GM12878 (cell line): ENCODE measurements around the gene NKD1. TPM values are rescaled to one million over a fixed set of nuclear protein-coding genes. Genes with fewer than 3 reads are reported as not detected.

Source experiments
- ATAC-seq: fragments of 200-7000 bp; cut with Tn5 transposase; 3 replicates; pipeline ENCODE4 v1.9.1; 2020; ENCODE audit warnings: mild to moderate bottlenecking, moderate library complexity
- BruUV-seq: library from RNA; stranded (reverse); fragments of 400-500 nt; replicated peaks from 2 replicates; lab custom pipeline; 2021; lab: Mats Ljungman, UMichigan
- CTCF ChIA-PET: fragments of 300-600 bp; sonication (Branson Sonifier 250); formaldehyde crosslinking; extraction: SDS; loops from one replicate; lab custom pipeline; 2021; ENCODE audit warnings: inconsistent platforms; lab: Yijun Ruan, JAX
- POLR2A ChIA-PET: fragments of 350-600 bp; formaldehyde crosslinking; extraction: SDS; loops from one replicate; lab custom pipeline; 2021; ENCODE audit warnings: inconsistent platforms; lab: Charles Lee
- RAD21 ChIA-PET: fragments of 300-600 bp; sonication (Branson Sonifier 250); formaldehyde crosslinking; loops from one replicate; lab custom pipeline; 2023; ENCODE audit warnings: antibody characterized with exemption; ENCODE audit not compliant: unreplicated experiment; lab: Charles Lee
- SMC1A ChIA-PET: fragments of 300-600 bp; sonication (Branson Sonifier 250); formaldehyde crosslinking; loops from one replicate; lab custom pipeline; 2023; ENCODE audit not compliant: unreplicated experiment, uncharacterized antibody; lab: Charles Lee
- DNase-seq: peaks from one replicate; pipeline ENCODE4 v3.0.0-alpha.2; 2011; ENCODE audit warnings: low read depth, low spot score
- FAIRE-seq: peaks from 3 replicates; lab custom pipeline; 2011; peaks lifted over from hg19 to GRCh38; lab: Jason Lieb, UNC
- H2AFZ ChIP-seq: 2 replicates; pipeline ENCODE4 v1.6.0; 2011; ENCODE audit warnings: low read depth, low read length, control low read depth; ENCODE audit not compliant: control insufficient read depth
- H3K27ac ChIP-seq: 2 replicates; pipeline ENCODE4 v1.5.1; 2011; ENCODE audit warnings: control low read depth; ENCODE audit not compliant: control insufficient read depth, insufficient read depth
- H3K27me3 ChIP-seq, 2 experiments: replicated peaks in 1 of 2; 2 replicates each; pipeline versions ENCODE4 v1.6.0 to v1.6.1; 2011; ENCODE audit warnings: low read length in 1 of 2; ENCODE audit not compliant: control insufficient read depth in 2 of 2, insufficient read depth in 2 of 2
- H3K36me3 ChIP-seq, 2 experiments: 2 replicates each; pipeline ENCODE4 v1.5.1; 2011; ENCODE audit warnings: low read length in 1 of 2; ENCODE audit not compliant: control insufficient read depth in 2 of 2, insufficient read depth in 2 of 2
- H3K4me1 ChIP-seq: 2 replicates; pipeline ENCODE4 v1.6.1; 2011; ENCODE audit warnings: mild to moderate bottlenecking, low read length, moderate library complexity, mixed read lengths; ENCODE audit not compliant: control insufficient read depth, insufficient read depth
- H3K4me2 ChIP-seq: 2 replicates; pipeline ENCODE4 v1.6.0; 2011; ENCODE audit warnings: control low read depth; ENCODE audit not compliant: control insufficient read depth, insufficient read depth
- H3K4me3 ChIP-seq: fragments of 200-600 bp; sonication (generic); 2 replicates; pipeline ENCODE4 v1.5.1; 2016
- H3K79me2 ChIP-seq: 2 replicates; pipeline ENCODE4 v1.6.0; 2011; ENCODE audit warnings: low read length; ENCODE audit not compliant: control insufficient read depth, insufficient read depth
- H3K9ac ChIP-seq: 2 replicates; pipeline ENCODE4 v1.8.0; 2011; ENCODE audit warnings: low read length, control low read depth, mixed read lengths; ENCODE audit not compliant: control insufficient read depth, insufficient read depth
- H3K9me3 ChIP-seq: replicated peaks from 3 replicates; pipeline ENCODE4 v1.5.1; 2011; ENCODE audit warnings: mild to moderate bottlenecking, low read length; ENCODE audit not compliant: control insufficient read depth, insufficient read depth
- H4K20me1 ChIP-seq: 2 replicates; pipeline ENCODE4 v1.6.0; 2011; ENCODE audit not compliant: control insufficient read depth, insufficient read depth
- ASH2L ChIP-seq: fragments of 300-600, 200-600 bp; sonication (generic); IDR thresholded peaks from 2 replicates; pipeline ENCODE4 v1.6.1; 2017; ENCODE audit warnings: low read depth, mild to moderate bottlenecking, borderline replicate concordance
- E2F4 ChIP-seq: IDR thresholded peaks from 2 replicates; pipeline ENCODE4 v1.6.1; 2012; ENCODE audit warnings: low read depth, low read length, improper control_type of control experiment
- HCFC1 ChIP-seq: fragments of 150-350 bp; IDR thresholded peaks from 2 replicates; pipeline ENCODE4 v1.6.1; 2014; ENCODE audit warnings: low read length
- JUND ChIP-seq: IDR thresholded peaks from 2 replicates; pipeline ENCODE4 v1.6.1; 2012; ENCODE audit warnings: low read depth, mild to moderate bottlenecking, low read length, improper control_type of control experiment, moderate library complexity
- MXI1 ChIP-seq: fragments of 150-350 bp; IDR thresholded peaks from 2 replicates; pipeline ENCODE4 v1.6.1; 2011; ENCODE audit warnings: low read depth, mild to moderate bottlenecking, inconsistent platforms, low read length, improper control_type of control experiment
- NFYA ChIP-seq: IDR thresholded peaks from 2 replicates; pipeline ENCODE4 v1.6.1; 2011; ENCODE audit warnings: low read depth, mild to moderate bottlenecking, low read length, improper control_type of control experiment, borderline replicate concordance
- SPI1 ChIP-seq: IDR thresholded peaks from 2 replicates; pipeline ENCODE4 v1.6.1; 2011; ENCODE audit warnings: low read depth, mild to moderate bottlenecking, low read length, moderate library complexity, borderline replicate concordance; ENCODE audit not compliant: insufficient read depth
- STAT1 ChIP-seq: fragments of 450-650 bp; conservative IDR thresholded peaks from 2 replicates; pipeline ENCODE4 v1.6.1; 2014; ENCODE audit warnings: antibody characterized with exemption, mild to moderate bottlenecking
- USF2 ChIP-seq: IDR thresholded peaks from 2 replicates; pipeline ENCODE4 v1.6.1; 2011; ENCODE audit warnings: low read depth, low read length, improper control_type of control experiment, borderline replicate concordance
- ZBTB33 ChIP-seq: fragments of 450-650 bp; IDR thresholded peaks from 2 replicates; pipeline ENCODE4 v1.6.1; 2017; ENCODE audit warnings: mild to moderate bottlenecking
- ZZZ3 ChIP-seq: IDR thresholded peaks from 2 replicates; pipeline ENCODE4 v1.6.1; 2011; ENCODE audit warnings: low read depth; ENCODE audit not compliant: control insufficient read depth, insufficient read length
- WGBS: methylation state at CpG from one replicate; pipeline ENCODE4 v1.1.6; 2016; ENCODE audit warnings: low lambda C conversion rate; ENCODE audit not compliant: insufficient replicate concordance, insufficient coverage; ENCODE audit errors: missing lambda C conversion rate; 5-methylcytosine and 5-hydroxymethylcytosine counted together
- in situ Hi-C: fragments of 300-500 bp; cut with MboI; formaldehyde crosslinking; loops from 9 replicates; pipeline ENCODE4 v1.14.3; 2018; ENCODE audit warnings: mixed read lengths
- intact Hi-C: fragments of 100-400 bp; cut with micrococcal nuclease; formaldehyde crosslinking; loops from one replicate; pipeline ENCODE4 v1.14.2; 2022; ENCODE audit not compliant: unreplicated experiment
- polyA plus RNA-seq, 11 experiments: library from polyadenylated mRNA; depleted of rRNA in 4 of 11; unstranded in 6 of 11; stranded (reverse) in 5 of 11; fragments of >200 nt; fragmentation: Nextera tagmentation in 4 of 11; fragmentation: Illumina TruSeq in 1 of 11; extraction: Ambion mirVana in 4 of 11; extraction: Trizol in 1 of 11; gene quantifications; 1 replicate in 1 of 11; 2 replicates in 10 of 11; pipeline versions ENCODE4 v1.2.1 to v1.2.3, GENCODE V29; 2011 to 2016; ENCODE audit warnings: inconsistent platforms in 2 of 11, missing spikeins in 2 of 11, low read depth in 1 of 11
- total RNA-seq, 4 experiments: library from RNA; depleted of rRNA in 3 of 4; stranded (reverse); fragments of >200 nt in 3 of 4; fragmentation: Illumina TruSeq in 1 of 4; extraction: Trizol in 1 of 4; gene quantifications; 2 replicates each; pipeline versions ENCODE4 v1.2.1 to v1.2.3, GENCODE V29; 2013 to 2021

NKD1 gene
- total and polyA plus RNA-seq, 10 of the 15 experiments (the other 5 are each of a cell fraction or from before 2014, with no cell fraction given), result under 0.01 to 0.49 (median 0.04) TPM; not detected in 2

- FAIRE-seq (no peak), DNase-seq (no peak), ATAC-seq (no peak)
- Histone ChIP-seq H3K4me2 (no peak overlapping the region), H3K27ac (no peak overlapping the region), H3K79me2 (no peaks in the 10 kb centered on the region), H4K20me1 (no peaks in the 10 kb centered on the region), H2AFZ (no peak overlapping the region), H3K4me3 (no peak overlapping the region), H3K9ac (no peak overlapping the region), H3K4me1 (no peaks in the 10 kb centered on the region), H3K9me3 (no peaks in the 10 kb centered on the region; the same call in 2 of the 3 replicates), H3K36me3 (no peaks in the 10 kb centered on the region), H3K27me3 (peaks cover 3 to 4% of the 10 kb centered on the region in 2 experiments; a peak in 3 of 4 replicates)
- 98% methylated on average over 2 of the region's 2 CpGs for WGBS
- TF ChIP-seq ASH2L (no peak), SPI1 (no peak), ZBTB33 (no peak), STAT1 (no peak), MXI1 (no peak), JUND (no peak), USF2 (no peak), NFYA (no peak), ZZZ3 (no peak), E2F4 (no peak), HCFC1 (no peak)
- SMC1A ChIA-PET, result interaction anchor here (1.6 kb wide), 1 partner anchor 121 kb away, joined by 4 read pairs; no protein-coding TSS in a partner anchor
- RAD21 ChIA-PET, result no interaction called here
- intact Hi-C loops, result loop anchor here (5.0 kb wide), 2 partner anchors 121 to 201 kb away; no protein-coding TSS in a partner anchor
- CTCF ChIA-PET, result no interaction called here
- POLR2A ChIA-PET, result no interaction called here
- BruUV-seq, result no TSS peak
- in situ Hi-C loops, result no loop called here
Measured at GRCh38 chr16:50546125-50546524, 2.1 kb upstream of the NKD1 start.
